Activated T-cell treated with anti-CD3 and anti-CD28 coated beads, Interleukin-2, amount 50 U/mL, for 72 hours (primary cell): ENCODE data around the gene PKN3. TPM values are rescaled to one million over a fixed set of nuclear protein-coding genes. Genes with fewer than 3 reads are reported as not detected.

ENCODE experiments used
- ATAC-seq, 2 donors: fragments of 150-1000 bp; cut with Tn5 transposase; replicated peaks in 1 of 2; 2 replicates each; pipeline ENCODE4 v1.10.0; 2021; ENCODE audit warnings: moderate library complexity in 2 of 2, mild to moderate bottlenecking in 1 of 2
- DNase-seq, 2 donors: peaks; one replicate each; pipeline ENCODE4 v3.0.0; 2021 to 2022; ENCODE audit warnings: mixed read lengths in 1 of 2
- H3K27ac Mint-ChIP-seq: one replicate; pipeline ENCODE4 v1.8.0; 2022; ENCODE audit warnings: mild to moderate bottlenecking, moderate library complexity, mixed read lengths
- H3K27me3 Mint-ChIP-seq: one replicate; pipeline ENCODE4 v1.8.0; 2022; ENCODE audit warnings: low read depth, mixed read lengths
- H3K36me3 Mint-ChIP-seq, 2 donors: one replicate each; pipeline ENCODE4 v1.8.0; 2022; ENCODE audit warnings: mixed read lengths in 2 of 2, mild to moderate bottlenecking in 1 of 2; ENCODE audit not compliant: insufficient read depth in 2 of 2
- H3K4me1 Mint-ChIP-seq: one replicate; pipeline ENCODE4 v1.8.0; 2022; ENCODE audit warnings: low read depth, mixed read lengths
- H3K4me3 Mint-ChIP-seq, 2 donors: one replicate each; pipeline ENCODE4 v1.8.0; 2022; ENCODE audit warnings: mild to moderate bottlenecking in 2 of 2, mixed read lengths in 2 of 2, moderate library complexity in 2 of 2
- H3K9me3 Mint-ChIP-seq, 2 donors: one replicate each; pipeline ENCODE4 v1.8.0; 2022; ENCODE audit warnings: mixed read lengths in 2 of 2
- total RNA-seq, 2 donors: library from RNA; stranded (reverse); gene quantifications; one replicate each; pipeline ENCODE4 v1.2.3, GENCODE V29; 2022

The PKN3 gene
- total RNA-seq, 2 donors from 2014 or later, result 11.6 to 22.9 TPM

DNA sequence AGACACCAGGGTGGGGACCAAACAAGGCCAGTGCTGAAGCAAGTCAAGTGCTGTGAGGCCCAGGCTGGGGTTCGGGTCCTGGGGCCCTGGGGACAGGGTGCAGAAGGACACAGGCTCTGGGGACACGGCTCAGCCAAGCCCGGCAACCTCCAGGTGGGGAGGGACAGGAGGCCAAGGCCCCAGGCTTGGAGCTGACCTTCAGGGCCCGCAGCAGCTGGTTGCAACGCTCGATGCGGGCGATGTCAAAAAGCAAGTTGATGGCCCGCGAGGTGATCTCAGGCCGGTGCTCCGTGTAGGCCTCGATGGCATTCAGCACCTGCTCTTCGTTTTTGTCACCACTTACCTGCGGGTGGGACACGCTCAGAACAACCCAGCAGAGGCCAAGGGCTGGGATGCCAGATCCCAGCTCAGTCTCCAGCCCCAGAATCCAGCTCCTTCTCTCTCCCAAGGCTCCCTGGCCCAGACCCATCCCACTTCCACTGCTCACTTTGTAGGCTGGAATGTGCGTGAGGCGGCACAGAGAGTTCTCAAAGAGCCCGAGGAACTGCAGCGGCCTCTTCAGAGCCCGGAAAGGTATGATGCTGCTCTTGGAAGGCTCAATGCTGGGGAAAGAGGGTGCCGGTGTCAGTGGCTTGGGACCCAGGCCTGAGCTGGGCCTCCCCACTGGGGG, 48.8 kb downstream of the PKN3 start:
- ATAC-seq (no peak), DNase-seq (no peak)
- Mint-ChIP-seq H3K9me3 (no peaks in the 10 kb centered on the region), H3K27ac (no peak overlapping the region), H3K4me1 (no peaks in the 10 kb centered on the region), H3K27me3 (no peaks in the 10 kb centered on the region), H3K4me3 (no peak overlapping the region), H3K36me3 (no peaks in the 10 kb centered on the region)

DNA sequence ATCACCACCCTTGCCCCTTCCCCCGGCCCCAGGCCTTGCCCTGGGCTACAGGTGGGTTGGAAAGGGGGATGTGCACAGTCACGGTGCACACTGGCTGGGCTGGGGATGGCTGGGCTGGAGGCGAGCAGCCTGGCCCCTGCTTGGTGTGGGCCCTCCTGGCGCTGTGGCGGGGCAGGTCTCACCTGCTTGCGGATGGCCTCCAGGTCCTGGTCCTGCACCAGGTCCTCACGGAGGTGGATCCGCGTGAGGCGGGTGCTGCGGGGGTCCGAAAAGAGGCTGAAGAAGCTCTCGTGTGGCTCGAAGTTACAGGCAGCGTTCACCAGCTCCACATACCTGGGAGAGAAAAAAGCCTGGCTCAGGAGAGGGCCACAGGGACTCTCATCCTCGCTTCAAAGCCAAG, 51.3 kb downstream of the PKN3 start:
- Mint-ChIP-seq H3K27me3 (no peaks in the 10 kb centered on the region), H3K9me3 (no peaks in the 10 kb centered on the region), H3K36me3 (no peaks in the 10 kb centered on the region), H3K4me3 (no peak overlapping the region), H3K4me1 (no peaks in the 10 kb centered on the region), H3K27ac (no peak overlapping the region)
- no peak for DNase-seq
- ATAC-seq, result no peak

DNA sequence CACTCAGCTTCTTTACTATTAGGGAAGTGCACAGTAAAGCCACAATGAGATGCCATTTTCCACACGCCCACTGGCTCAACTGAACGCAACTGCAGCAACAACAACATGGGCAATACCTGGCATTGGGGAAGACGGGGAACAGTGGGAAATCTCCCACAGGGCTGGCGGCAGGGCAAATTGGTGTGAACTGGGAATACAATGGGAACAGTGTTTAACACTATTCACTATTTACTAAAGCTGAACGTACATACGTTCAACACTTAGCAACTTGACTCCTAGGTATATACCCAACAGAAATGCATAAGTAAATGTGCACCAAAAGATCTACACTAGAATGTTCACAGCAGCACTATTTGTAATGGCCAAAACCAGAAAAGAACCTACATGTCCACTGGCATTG, 55.3 kb downstream of the PKN3 start:
- Mint-ChIP-seq H3K27ac (no peak overlapping the region), H3K4me3 (no peak overlapping the region)

DNA sequence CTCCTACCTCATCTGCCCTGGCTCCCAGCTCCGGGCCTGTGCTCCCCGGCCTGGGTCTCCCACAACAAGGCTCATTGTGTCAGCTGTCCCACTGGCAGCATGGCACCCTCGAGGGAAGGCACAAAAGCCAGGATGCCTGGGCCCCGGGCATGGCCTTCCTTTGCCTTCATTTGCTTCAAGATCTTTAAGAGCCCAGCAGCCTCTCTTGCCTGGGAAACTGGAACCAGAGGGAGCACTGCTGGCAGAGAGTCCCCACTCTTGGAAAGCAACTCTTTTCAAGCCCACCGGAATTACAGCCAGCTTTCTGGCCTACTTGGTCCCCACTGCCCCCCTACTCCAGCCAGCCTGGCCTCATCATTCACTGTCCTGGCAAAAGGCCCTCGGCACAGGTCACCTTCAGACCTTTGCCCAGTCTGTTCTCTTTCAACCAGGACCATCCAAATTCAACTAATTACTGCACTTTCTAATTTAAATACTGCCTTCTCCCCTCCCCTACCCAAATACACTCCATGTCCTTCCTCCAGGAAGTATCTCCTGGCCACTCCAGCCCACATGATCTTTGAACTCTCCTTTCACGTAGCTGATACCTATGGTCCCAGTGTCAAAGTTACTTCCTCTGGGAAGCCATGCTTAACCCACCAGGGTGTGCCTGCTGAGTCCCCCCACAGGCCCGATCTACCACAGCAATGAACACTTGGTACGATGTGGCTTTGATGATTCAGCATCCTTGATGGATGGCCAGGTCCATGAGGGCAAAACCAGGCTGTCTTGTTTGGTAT, 60.6 kb downstream of the PKN3 start:
- Mint-ChIP-seq H3K36me3 (no peaks in the 10 kb centered on the region), H3K27ac (no peak overlapping the region), H3K4me3 (no peak overlapping the region), H3K4me1 (no peaks in the 10 kb centered on the region), H3K27me3 (no peaks in the 10 kb centered on the region), H3K9me3 (no peaks in the 10 kb centered on the region)
- no peak for ATAC-seq
- DNase-seq, result no peak

More for the DNA sequence above, 55.3 kb downstream of the PKN3 start:
- H3K4me1 Mint-ChIP-seq, result no peaks in the 10 kb centered on the region
- no peaks in the 10 kb centered on the region for H3K9me3 Mint-ChIP-seq
- H3K27me3 Mint-ChIP-seq, result no peaks in the 10 kb centered on the region
- DNase-seq (no peak), ATAC-seq (no peak)
- no peaks in the 10 kb centered on the region for H3K36me3 Mint-ChIP-seq

DNA sequence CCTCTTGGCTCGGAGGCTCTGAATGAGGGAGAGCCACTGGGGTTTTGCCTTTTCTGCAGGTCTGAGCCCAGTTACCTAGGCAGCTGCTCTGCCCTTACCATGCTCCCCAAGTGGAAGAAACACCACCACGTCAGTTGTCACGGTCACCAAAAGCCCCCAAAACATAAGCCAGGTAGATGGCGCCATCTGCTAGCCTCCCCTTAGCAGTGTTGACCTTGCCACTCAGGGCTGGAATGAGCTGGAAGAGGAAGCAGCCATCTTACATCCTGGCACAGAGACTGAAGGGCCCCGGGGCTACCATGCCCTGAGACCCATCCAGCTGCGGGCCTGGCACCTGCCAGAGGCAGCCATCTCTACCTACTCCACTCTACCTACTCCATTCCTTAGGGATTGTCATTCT, 62.1 kb downstream of the PKN3 start:
- no peak for DNase-seq
- peaks cover 9% of the 10 kb centered on the region for H3K4me1 Mint-ChIP-seq
- H3K36me3 Mint-ChIP-seq, result no peaks in the 10 kb centered on the region
- no peak for ATAC-seq
- H3K27ac Mint-ChIP-seq, result no peak overlapping the region
- H3K27me3 Mint-ChIP-seq, result no peaks in the 10 kb centered on the region
- H3K9me3 Mint-ChIP-seq, result no peaks in the 10 kb centered on the region
- no peak overlapping the region for H3K4me3 Mint-ChIP-seq

DNA sequence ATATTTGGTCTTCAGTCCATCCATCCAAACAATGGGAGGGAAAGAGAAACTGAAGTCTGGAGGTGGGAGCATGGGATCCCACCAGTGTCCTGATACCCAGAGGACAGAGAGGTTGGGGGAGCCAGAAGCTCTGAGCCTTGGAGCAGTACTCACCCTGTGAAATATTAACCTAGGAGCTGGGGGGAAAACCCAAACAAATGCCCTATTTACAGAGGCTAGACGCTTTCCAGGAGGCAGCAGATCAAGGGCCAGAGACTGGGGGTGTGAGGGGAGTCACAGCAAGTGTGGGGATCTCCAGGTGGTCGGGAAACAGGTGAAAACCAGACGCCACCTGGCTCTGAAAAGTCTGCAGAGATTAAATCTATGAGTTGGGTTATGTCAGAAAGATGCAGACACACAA, 63.2 kb downstream of the PKN3 start:
- no peak for DNase-seq
- Mint-ChIP-seq H3K4me3 (no peak overlapping the region), H3K9me3 (no peaks in the 10 kb centered on the region), H3K36me3 (peaks cover 0 to 2% of the 10 kb centered on the region in 2 donors), H3K27me3 (no peaks in the 10 kb centered on the region), H3K4me1 (peaks cover 21% of the 10 kb centered on the region), H3K27ac (no peak overlapping the region)
- no peak for ATAC-seq

DNA sequence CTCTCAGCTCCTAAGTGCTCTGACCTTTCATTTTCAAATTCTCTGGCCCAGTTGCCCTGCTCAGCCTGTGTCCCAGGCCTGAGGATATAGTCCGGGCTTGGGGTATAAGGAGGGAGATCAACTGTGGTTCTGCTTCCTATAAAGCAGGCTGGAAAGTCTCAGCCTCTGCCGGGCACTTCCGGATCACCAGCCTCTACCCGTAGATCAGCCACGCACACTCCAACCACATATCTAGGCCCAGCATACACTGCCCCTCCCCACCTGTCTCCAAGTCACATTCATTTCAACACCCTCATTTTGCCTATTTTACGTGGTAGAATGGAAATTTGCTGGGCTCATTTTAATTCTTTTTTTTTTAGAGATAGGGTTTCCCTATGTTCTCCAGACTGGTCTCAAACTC, 66.3 kb downstream of the PKN3 start:
- Mint-ChIP-seq H3K9me3 (no peaks in the 10 kb centered on the region), H3K27me3 (no peaks in the 10 kb centered on the region), H3K27ac (no peak overlapping the region), H3K4me3 (no peak overlapping the region), H3K4me1 (peaks cover 28% of the 10 kb centered on the region), H3K36me3 (peaks cover 0 to 2% of the 10 kb centered on the region in 2 donors)
- ATAC-seq, result no peak
- no peak for DNase-seq

Other genes with a start within 250 kb of the PKN3 start
- gene ODF2, start 246.5 kb upstream of the PKN3 start, total RNA-seq, result 10 to 100 TPM; 64.8 to 87.3 TPM
- gene GLE1, start 197.8 kb upstream of the PKN3 start, total RNA-seq, result 10 to 100 TPM; 45.8 to 59.0 TPM
- gene SPTAN1, start 149.9 kb upstream of the PKN3 start, total RNA-seq, result 100 to 1,000 TPM; 289 to 304 TPM
- gene DYNC2I2, start 45.7 kb upstream of the PKN3 start, total RNA-seq, result 10 to 100 TPM; 27.1 to 31.2 TPM
- gene SET, start 13.3 kb upstream of the PKN3 start, total RNA-seq, result 100 to 1,000 TPM; 448 to 582 TPM
- 10 to 100 TPM; 48.7 to 53.7 TPM for gene ZDHHC12, start 21.6 kb downstream of the PKN3 start, total RNA-seq
- 10 to 100 TPM; 30.6 to 32.6 TPM for gene ZER1, start 69.4 kb downstream of the PKN3 start, total RNA-seq
- gene TBC1D13, start 84.8 kb downstream of the PKN3 start, total RNA-seq, result 10 to 100 TPM; 15.9 to 17.7 TPM
- gene ENDOG, start 116.0 kb downstream of the PKN3 start, total RNA-seq, result 10 to 100 TPM; 12.7 to 15.0 TPM
- 10 to 100 TPM; 64.8 to 69.1 TPM for gene SPOUT1, start 127.3 kb downstream of the PKN3 start, total RNA-seq
- gene KYAT1, start 179.4 kb downstream of the PKN3 start, total RNA-seq, result 10 to 100 TPM in 1 of 2 donors, 1 to 10 TPM in 1; 8.8 to 13.8 TPM
- 10 to 100 TPM; 19.2 to 20.1 TPM for gene LRRC8A, start 179.6 kb downstream of the PKN3 start, total RNA-seq
- 1 to 10 TPM; 1.1 to 1.9 TPM for gene PHYHD1, start 218.5 kb downstream of the PKN3 start, total RNA-seq
- gene DOLK, start 245.1 kb downstream of the PKN3 start, total RNA-seq, result 1 to 10 TPM; 6.8 to 6.9 TPM
- 10 to 100 TPM; 90.0 to 98.0 TPM for gene NUP188, start 245.2 kb downstream of the PKN3 start, total RNA-seq